GM21528 (cell line): ENCODE measurements around the gene SH2B3.
"Not testable (repeated sequence)": the region's sequence is repeated elsewhere in the genome, so short reads cannot be mapped to it uniquely, and the experiment has no call there.

Experiments used
- ATAC-seq: cut with Tn5 transposase; IDR thresholded peaks from one replicate; pipeline ENCODE4 v1.9.1; 2021; ENCODE audit warnings: mild to moderate bottlenecking, moderate library complexity; ENCODE audit not compliant: unreplicated experiment, low FRiP score

Gene SH2B3

DNA sequence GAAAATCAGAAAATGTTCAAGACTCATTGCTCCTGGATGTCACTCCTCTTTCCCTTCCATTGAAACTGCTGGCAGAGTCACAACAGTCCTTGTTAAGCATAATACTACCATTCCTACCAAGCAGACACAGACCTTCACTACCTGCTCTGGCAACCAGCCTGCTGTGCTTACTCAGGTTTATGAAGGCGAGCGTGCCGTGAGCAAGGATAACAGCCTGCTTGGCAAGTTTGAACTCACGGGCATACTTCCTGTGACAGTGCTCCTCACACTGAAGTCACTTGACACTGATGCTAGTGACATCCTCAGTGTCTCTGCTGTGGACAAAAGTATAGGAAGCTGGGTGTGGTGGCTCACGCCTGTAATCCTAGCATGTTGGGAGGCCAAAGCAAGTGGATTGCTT lies 21.1 kb upstream of the SH2B3 start:
- ATAC-seq: no peak

DNA sequence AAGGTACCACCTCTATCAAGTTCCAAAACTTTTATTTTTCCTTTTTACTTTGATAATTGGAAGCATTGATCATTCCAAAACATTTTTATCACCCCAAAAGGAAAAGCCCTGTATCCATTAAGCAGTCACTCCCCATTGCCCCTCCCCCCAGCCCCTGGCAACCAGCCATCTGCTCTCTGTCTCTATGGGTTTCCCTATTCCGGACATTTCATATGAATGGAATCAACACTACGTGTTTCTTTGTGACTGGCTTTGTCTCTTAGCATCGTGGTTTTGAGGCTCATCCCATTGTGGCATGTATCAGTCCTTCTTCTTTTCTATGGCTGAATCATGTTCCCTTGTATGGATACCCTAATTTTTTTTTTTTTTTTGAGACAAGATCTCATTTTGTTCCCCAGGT lies 18.8 kb upstream of the SH2B3 start:
- no peak for ATAC-seq

DNA sequence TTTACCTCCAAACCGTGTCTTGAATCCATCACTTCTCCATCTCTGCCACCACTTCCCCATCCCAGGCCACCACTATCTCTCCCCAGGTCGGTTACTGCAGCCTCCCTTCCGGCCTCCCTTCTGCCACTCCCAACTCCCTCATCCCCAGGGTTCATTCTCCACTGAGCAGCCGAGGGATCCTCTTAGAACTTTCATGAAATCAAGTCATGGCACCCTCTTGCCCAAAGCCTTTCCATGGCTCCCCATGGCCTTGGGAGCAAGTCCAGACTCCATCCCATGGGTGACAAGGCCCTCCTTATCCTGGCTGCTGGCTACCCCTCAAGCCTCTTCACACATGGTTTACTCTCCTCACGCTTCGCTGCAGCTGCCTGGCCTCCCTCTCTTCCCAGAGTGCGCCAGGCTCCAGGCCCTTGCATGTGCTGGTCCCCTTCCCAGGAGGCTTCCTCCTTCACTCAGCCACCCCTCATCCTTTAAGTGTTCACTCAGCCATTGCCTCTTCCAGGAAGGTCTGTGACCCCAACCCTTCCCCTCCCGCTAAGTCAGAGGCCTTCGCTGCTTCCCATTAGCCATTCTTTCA lies 17.9 kb upstream of the SH2B3 start:
- no peak for ATAC-seq

DNA sequence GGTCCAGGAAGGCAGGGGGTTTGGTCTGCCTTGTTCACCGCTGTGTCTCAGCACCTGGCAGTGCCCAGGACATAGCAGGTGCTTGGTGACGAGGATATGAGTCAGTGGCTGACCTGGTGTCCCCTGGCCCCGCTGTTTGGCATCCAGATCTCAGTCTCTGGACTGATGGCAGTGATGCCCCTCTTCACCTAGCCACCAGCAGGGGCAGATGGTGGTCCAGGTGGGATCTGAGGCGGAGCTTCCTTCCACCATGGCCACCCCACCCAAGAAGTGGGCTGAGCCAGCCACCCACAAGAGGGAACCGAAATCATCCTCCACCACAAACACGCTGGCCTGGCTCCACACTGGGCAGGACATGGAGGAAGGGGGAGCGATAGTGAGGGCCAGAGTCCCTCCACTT lies 16.1 kb upstream of the SH2B3 start:
- no peak for ATAC-seq

DNA sequence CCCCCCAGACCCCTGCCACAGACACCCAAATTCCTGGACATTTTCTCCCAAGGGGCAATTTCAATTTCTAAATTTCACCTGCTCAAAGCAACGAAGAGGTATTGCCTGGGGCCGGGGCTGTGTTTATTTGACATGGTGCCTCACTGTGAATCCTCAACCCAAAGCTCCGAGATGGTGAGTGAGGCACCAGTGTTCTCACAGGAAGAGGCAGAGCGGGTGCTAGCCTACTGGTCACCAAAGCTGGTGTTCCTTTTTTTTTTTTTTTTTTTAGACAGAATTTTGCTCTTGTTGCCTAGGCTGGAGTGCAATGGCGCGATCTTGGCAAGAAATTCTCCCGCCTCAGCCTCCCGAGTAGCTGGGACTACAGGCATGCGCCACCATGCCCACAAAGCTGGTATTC lies 14.8 kb upstream of the SH2B3 start:
- ATAC-seq: no peak

DNA sequence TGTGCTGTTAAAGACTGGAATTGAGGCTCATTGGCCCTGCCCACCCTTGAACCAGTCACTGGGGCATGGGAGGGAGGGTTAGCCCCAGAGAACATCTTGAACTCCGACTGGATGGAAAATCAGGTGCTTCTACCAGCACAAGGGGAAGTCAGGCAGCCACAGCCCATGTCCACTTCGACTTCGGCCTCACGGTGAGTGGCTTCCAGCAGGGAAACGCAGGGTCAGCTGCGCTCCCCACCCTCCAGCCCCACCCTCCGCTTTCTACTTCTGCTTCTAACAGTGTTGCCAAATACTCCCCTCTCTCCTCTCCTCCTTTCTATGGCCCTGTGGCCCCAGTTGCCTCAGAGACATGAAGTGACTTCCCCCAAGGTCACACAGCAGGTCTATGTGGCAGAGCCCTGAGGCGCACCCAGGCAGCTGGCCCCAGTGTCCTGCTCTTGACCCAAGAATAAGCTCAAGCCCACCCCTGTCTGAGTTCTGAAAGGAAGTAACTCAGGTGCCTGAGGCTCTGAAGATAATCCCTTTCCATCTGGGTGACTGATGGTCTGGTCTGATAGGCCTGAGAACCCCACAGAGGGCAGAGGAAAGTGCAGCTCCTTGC lies 11.9 kb upstream of the SH2B3 start:
- no peak for ATAC-seq

DNA sequence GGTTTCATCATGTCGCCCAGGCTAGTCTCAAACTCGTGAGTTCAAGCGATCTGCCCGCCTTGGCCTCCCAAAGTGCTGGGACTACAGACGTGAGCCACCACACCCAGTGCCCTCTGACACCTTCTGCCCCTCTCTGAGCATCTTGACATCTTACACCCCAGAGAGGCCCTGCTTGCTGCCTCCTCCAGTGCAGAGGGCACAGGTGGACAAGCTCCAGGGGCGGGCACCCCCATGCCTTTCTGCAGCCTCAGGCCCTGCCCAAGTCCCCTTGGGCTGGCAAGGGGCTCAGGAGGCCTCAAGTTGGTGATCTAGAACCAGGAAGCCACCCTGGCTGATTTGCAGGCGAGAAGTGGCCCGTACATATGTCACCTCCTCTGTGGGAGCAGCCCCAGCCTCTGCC lies 11.2 kb upstream of the SH2B3 start:
- ATAC-seq: no peak

DNA sequence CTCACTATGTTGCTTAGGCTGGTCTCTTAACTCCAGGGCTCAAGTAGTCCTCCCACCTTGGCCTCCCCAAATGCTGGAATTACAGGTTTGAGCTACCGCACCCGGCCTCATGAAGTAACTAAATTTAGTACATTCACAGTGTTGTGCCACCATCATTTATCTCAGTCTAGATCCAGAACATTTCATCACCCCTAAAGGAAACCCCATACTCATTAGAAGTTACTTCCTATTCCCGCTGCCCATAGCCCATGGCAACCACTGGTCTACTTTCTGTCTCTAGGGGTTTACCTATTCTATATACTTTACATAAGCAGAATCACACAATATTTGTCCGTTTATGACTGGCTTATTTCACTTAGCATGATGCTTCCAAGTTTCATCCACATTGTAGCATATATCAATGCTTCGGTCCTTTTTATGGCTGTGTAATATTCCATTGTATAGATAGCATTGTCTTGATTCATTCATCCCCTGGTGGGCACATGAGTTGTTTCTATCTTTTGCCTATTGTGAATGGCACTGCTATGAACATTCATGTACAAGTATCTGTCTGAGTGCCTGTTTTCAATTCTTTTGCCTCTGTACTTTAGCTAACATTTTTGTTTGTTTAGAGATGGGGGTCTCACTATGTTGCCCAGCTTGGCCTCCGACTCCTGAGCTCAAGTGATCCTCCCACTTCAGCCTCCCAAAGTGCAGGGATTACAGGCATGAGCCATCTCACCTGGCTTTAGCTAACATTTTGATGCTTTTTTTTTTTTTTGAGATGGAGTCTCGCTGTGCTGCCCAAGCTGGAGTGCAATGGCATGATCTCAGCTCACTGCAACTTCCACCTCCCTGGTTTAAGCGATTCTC lies 10.2 kb upstream of the SH2B3 start:
- no peak for ATAC-seq

DNA sequence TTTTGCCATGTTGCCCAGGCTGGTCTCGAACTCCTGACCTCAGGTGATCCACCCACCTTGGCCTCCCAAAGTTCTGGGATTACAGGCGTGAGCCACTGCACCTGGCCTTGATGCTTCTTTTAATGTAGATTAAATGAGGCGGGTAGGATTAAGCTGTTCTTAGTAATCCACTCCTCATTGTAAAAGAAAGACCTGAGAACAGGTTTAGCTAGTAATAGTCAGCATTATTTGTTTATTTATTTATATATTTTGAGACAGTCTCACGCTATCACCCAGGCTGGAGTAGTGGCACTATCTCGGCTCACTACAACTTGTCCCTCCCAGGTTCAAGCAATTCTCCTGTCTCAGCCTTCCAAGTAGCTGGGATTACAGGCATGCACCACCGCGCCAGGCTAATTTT lies 9.5 kb upstream of the SH2B3 start:
- not testable (repeated sequence) for ATAC-seq

DNA sequence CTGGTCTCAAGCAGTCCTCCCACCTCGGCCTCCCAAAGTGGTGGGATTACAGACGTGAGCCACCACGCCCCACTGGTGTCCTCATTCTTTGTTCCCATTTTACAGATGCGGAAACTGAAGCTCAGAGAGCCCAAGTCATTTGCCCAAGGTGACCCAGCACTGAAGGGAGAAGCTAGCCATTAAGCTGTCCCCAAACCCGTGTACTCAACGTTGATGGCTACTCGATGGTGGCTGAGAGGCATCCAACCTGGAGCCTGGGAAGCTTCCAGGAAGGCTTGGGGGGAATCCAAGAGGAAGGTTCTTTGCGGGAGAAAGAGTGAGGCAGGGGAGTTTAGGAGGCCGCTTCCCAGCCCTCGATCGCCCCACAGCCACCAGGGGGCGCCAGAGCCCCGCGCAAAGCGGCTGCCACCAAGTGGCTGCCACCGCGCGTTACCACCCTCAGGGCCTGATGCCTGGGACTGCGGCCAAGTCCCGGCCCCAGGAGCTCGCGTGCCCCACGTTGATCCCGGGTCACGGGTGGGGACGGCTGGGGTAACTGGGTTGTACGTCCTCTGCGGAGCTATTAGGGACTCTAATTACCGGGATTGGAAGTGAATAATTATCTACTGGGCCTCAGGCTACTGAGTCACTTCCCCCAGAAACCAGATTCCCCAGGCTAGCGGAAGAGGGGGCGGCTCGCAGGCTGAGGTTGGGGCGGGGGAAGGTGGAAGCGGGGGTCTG lies 8.8 kb upstream of the SH2B3 start:
- no peak for ATAC-seq

DNA sequence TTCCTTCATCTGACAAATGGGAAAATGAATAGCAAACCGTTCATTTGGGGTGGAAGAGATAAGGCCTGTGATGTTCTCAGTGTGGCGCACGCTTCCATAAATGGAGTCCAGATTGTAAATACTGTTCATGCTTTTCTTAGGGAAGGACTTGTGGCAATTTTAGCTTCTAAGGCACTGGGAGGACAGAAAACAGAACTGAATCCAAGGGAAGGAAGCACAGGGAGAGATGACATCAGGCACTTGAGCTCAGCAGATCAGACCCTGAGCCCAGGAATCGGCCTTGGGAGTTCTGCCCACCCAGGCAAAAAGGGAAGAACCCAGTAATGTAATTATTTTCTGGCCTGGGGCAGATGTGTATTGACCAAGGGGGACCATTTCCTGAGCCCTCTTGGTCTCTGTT lies 7.2 kb upstream of the SH2B3 start:
- ATAC-seq: no peak

DNA sequence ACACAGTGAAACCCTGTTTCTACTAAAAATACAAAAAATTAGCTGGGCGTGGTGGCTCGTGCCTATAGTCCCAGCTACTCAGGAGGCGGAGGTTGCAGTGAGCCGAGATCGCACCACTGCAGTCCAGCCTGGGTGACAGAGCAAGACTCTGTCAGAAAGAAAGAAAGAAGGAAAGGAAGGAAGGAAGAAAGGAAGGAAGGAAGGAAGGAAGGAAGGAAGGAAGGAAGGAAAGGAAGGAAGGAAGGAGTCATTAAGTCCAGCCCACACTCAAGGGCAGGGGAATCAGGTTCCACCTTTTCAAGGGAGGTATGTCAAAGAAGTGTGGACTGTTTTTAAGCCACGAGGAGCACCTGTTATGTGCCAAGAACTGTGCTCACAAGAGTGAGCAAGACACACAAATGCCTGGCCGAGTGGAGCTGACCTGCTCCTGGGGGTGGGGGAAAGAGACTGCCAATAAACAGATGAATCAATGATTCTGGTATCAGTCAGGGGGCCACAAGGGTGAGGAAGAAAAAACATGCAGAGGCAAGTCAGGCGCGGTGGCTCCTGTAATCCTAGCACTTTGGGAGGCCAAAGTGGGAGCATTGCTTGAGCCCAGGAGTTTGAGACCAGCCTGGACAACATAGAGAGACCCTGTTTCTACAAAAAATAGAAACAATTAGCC lies 5.8 kb upstream of the SH2B3 start:
- not testable (repeated sequence) for ATAC-seq

DNA sequence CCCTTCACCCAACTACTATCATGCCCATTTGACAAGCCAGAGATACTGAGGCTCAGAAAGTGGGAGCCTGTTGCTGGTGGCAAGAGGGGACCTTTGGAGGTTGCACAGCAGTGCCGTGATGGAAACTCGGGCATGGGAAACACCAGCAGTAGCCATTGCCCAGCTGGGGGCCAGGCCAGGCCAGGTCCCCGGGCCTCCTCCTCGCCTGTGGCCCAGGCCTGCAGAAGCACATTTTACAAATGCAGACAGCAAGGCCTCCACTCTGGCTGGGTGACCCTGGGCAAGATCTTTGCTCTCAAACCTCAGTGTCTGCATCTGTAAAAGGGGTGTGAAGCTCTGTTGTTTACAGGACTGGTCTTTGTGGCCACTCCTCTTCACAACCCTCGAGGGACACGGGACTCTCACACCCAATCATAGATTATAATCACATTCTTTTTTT lies 4.5 kb upstream of the SH2B3 start:
- ATAC-seq: no peak

DNA sequence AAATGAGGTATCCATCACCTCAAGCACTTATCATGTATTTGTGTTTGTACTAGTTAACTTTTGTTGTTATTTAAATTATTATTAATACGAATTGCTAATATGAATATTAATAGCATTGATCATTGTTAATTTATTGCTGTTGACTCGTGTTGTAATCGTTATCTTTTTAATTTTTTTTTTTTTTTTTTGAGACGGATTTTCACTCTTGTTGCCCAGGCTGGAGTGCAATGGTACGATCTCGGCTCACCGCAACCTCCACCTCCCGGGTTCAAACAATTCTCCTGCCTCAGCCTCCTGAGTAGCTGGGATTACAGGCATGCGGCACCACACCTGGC lies 3.3 kb upstream of the SH2B3 start:
- not testable (repeated sequence) for ATAC-seq

DNA sequence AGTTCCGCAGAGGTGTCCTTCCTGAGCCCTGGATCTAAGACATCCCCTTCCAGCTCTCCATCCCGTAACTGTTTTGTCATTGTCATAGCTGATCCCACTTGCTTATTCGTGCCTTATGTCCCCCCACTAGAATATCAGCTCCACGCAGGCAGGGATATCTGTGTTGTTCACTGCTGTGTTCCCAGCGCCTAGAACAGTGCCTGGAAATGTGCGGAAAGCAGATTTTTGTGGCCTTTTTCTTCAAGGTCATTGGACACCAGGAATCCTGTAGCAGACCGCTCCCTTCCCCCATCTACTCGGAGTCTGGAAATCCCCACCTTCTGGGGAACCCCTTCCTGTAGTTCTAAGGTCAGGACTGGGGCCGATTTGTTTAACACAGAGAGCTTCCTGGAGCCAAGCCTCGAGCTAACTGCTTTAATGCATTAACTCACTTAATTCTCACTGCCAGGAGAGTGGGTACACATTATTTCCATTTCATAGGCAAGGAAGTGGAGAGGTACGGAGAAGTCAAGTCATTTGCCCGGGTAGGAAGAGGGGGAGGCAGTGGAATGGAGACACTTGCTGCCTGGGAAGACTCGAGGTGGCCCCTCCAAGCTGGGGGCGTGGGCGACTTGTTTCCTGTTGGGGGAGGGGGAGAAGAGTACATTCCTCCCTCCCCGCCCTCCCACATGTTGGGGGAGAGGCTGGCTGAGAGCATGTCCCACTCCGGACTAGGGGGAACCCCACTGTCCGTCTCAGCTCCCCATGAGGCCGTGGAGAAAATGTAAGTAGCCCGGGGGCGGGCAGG lies 1.2 kb upstream of the SH2B3 start:
- ATAC-seq: peak; percentile 10

DNA sequence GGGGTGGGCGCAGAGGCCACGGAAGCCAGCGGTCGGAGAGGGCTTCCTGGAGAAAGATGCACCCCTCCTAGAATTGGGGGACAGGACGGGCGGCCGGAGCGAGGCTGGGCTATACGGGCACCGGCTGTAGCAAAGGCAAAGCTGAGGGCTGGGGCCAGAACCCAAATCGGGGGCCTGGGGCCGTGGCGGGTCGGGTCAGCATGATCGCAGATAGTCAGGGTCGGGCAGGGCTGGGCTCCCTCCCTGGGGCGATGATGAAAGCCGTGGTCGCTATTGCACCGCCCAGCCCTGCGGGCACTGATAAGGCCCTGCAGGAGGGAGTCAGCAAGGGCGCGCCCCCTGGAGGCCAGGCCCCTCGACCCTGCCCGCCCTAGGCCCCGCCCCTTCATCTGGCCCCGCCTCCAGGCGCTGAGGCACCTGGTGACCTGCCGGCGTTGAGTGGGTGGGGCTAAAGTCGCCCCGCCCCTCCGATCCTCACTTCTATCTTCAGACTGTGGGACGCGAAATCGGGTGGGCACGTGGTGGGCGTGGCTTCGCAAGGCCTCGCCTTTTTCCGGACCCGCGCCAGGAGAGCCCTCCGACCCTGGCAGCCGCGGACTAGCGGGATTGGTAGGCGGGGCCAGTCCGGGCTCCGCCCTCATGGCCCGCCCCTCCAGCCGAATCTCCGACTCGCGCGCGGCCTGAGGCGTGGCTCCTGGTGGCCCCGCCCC lies 419 bp upstream of the SH2B3 start:
- ATAC-seq: peak; percentile 60

DNA sequence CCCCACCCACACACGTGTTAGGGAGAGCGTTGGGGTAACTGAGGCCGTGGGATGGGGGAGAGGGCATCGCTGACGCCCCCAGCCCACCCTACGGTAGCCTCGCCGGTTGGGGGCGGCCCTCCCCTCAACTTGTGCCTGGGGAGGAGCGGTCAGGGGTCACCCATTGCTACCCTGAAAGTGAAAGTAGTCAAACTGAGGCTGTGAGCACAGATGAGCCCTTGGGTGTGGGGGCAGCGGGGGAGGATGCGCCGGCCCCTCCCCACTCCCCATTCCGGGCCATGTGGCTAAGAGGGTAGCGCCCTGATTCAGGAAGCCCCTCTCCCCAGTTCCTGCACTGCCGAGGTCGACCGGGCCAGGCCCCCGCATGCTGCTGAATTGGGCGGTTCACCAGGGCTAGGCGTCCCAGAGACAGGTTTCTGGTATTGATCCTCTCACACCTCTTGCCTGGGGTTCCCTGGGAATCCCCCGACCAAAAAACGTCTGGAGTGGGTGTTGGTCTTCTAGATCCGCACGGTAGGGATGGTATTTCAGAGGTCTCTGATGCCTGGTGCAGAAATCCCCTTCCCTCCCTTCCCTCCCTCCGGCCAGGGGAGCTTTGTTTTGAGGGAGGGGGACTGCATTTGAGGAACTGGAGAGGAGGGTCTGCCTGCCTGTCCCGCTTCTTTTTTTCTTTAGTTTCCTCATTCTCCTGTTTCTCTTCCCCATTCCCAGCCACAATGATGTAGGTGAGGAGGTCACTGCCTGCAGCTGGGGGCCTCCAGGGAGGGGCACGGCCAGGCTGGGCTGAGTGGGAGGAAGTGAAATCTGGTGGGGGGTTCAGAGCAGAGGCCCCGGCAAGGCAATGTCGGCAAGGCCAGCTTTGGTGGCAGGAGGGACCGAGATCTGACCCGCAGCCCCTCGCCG lies 1.0 kb downstream of the SH2B3 start:
- no peak for ATAC-seq

DNA sequence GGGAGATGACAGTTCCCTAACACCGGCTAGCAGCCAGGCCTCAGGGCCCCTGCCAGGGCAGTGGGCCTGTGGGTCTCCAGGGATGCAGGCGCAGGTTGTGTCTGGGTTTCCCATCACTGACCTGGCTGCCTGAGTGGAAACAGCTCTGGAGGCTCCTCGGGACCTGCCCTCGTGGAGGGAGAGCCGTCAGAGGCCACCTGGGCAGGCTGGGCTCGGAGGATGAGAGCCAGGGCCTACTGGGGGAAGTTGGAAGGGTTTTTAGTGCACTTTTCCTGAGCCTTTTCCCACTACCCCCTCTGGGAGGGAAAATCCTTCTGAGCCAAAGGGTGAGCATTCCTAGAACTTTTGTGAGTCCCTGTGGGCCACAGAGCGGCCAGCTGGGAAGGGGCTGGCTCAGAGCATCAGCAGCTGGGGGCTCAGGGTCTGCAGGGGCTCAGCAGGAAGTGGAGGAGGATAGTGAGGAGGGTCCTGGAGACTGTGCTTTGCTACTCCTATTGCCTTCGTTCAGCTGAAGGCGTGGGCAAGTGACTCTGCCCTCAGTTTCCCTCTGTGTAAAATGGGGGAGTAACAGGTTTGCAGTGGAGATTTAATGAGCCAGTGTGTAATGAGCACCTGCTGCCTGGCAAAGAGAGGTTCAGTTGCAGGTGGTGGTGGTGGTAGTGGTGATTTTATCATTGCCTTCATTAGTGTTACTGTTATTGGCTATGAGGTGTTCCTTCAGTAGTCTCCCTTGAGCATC lies 1.8 kb downstream of the SH2B3 start:
- ATAC-seq: no peak
